Measurements from ENCODE around the gene FEZF2.

FEZF2 gene

DNA sequence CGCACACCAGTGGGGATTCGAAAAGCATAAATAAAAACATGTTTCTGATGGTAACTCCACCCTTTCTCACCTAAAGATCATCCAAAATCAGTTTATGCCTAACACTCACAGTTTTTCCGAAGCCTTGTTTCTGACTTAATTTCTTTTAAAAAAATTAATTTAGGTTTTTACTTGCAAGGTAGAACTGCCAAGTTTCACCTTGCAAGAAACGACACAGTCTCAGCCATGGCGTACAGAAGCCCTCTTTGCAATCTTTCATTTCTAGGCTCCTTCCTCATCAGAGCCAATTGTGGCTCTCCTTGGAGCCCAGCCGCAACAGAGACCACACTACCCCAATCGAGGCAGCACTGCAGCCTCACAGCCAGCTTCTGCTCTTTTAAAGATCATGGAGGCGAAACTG, 31.0 kb upstream of the FEZF2 start (continued):
- TF ChIP-seq PPARA (CRISPR knock-in tag; IDR thresholded peaks at IDR 0.05; ENCODE audit: borderline replicate concordance), result no peak
- TF ChIP-seq, protein P1, sequence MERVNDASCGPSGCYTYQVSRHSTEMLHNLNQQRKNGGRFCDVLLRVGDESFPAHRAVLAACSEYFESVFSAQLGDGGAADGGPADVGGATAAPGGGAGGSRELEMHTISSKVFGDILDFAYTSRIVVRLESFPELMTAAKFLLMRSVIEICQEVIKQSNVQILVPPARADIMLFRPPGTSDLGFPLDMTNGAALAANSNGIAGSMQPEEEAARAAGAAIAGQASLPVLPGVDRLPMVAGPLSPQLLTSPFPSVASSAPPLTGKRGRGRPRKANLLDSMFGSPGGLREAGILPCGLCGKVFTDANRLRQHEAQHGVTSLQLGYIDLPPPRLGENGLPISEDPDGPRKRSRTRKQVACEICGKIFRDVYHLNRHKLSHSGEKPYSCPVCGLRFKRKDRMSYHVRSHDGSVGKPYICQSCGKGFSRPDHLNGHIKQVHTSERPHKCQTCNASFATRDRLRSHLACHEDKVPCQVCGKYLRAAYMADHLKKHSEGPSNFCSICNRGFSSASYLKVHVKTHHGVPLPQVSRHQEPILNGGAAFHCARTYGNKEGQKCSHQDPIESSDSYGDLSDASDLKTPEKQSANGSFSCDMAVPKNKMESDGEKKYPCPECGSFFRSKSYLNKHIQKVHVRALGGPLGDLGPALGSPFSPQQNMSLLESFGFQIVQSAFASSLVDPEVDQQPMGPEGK (CRISPR knock-in tag; IDR thresholded peaks at IDR 0.05; ENCODE audit: borderline replicate concordance), result no peak
- no peak for TF ChIP-seq ARNTL (CRISPR knock-in tag; IDR thresholded peaks at IDR 0.05; ENCODE audit: borderline replicate concordance, low read depth)
- TF ChIP-seq, protein P2, sequence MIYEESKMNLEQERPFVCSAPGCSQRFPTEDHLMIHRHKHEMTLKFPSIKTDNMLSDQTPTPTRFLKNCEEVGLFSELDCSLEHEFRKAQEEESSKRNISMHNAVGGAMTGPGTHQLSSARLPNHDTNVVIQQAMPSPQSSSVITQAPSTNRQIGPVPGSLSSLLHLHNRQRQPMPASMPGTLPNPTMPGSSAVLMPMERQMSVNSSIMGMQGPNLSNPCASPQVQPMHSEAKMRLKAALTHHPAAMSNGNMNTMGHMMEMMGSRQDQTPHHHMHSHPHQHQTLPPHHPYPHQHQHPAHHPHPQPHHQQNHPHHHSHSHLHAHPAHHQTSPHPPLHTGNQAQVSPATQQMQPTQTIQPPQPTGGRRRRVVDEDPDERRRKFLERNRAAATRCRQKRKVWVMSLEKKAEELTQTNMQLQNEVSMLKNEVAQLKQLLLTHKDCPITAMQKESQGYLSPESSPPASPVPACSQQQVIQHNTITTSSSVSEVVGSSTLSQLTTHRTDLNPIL (CRISPR knock-in tag; IDR thresholded peaks at IDR 0.05; ENCODE audit: low read depth), result no peak

DNA sequence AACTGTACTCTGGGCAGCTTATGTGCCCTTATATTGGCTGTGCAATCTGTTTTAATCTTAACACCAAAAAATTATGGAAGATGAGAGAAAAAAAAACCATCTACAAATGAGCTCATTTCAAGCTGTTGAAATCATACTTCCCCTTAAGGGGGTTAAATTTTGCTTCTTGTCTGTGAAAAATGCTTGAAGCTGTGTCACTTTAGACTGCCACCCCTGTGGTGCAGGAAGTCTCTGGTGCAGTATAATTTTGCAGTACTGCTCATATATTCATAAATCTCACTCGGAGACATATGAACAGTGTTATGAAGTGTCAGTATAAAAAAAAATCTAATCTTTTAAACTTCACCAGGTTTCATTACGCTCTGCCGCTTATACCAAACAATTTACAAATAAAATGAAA, 30.4 kb upstream of the FEZF2 start:
- ATAC-seq, result no peak
- TF ChIP-seq ISL1 (CRISPR knock-in tag; IDR thresholded peaks at IDR 0.05) (no peak), ZFP3 (CRISPR knock-in tag; IDR thresholded peaks at IDR 0.05) (no peak), BACH2 (CRISPR knock-in tag; IDR thresholded peaks at IDR 0.05; ENCODE audit: borderline replicate concordance) (no peak), ZNF70 (CRISPR knock-in tag; IDR thresholded peaks at IDR 0.05) (no peak), ZNF8 (CRISPR knock-in tag; IDR thresholded peaks at IDR 0.05) (no peak), TOX (CRISPR knock-in tag; IDR thresholded peaks at IDR 0.05; ENCODE audit: borderline replicate concordance) (no peak), OSR1 (CRISPR knock-in tag; IDR thresholded peaks at IDR 0.05) (no peak), RARB (CRISPR knock-in tag; IDR thresholded peaks at IDR 0.05) (no peak), GLIS3 (CRISPR knock-in tag; IDR thresholded peaks at IDR 0.05) (no peak), SNAI2 (CRISPR knock-in tag; IDR thresholded peaks at IDR 0.05) (no peak), PPARA (CRISPR knock-in tag; IDR thresholded peaks at IDR 0.05; ENCODE audit: borderline replicate concordance) (no peak), CSDC2 (CRISPR knock-in tag; IDR thresholded peaks at IDR 0.05) (no peak), ZNF565 (CRISPR knock-in tag; conservative IDR thresholded peaks at IDR 0.05; ENCODE audit: low read depth) (no peak)
- TF ChIP-seq, protein P3, sequence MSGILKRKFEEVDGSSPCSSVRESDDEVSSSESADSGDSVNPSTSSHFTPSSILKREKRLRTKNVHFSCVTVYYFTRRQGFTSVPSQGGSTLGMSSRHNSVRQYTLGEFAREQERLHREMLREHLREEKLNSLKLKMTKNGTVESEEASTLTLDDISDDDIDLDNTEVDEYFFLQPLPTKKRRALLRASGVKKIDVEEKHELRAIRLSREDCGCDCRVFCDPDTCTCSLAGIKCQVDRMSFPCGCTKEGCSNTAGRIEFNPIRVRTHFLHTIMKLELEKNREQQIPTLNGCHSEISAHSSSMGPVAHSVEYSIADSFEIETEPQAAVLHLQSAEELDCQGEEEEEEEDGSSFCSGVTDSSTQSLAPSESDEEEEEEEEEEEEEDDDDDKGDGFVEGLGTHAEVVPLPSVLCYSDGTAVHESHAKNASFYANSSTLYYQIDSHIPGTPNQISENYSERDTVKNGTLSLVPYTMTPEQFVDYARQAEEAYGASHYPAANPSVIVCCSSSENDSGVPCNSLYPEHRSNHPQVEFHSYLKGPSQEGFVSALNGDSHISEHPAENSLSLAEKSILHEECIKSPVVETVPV (CRISPR knock-in tag; IDR thresholded peaks at IDR 0.05), result no peak
- TF ChIP-seq, protein P2 (CRISPR knock-in tag; IDR thresholded peaks at IDR 0.05; ENCODE audit: low read depth), result no peak

DNA sequence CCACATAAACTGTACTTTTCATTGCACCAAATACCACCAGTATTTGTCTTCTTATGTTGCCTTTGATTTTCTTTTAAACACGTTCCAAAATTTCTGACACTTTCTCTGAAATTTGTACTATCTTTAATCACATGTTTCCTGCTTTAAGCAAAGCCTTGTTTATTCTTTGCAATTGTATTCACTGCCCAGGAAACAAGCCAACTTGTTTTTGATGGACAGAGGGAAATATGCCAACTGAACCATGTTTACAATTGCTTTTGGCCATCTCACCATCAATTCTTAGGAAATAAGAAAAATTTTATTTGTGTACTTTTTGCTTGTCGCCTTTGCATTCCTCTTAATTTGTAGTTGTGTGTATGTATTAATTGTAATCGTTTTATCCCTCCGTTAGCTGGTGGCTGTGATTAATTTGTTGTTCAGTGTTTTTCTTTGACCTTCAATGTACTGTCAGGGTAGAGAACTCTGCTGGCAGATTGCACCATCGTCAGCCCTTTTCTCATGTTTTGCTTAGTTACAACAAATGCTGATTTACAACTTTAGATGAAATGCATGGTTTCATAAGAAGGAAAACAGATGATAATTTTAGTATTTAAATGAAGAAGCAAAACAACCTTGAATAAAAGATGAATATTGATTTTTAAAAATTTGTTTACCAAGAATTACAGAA, 19.4 kb upstream of the FEZF2 start:
- no peak for TF ChIP-seq OSR1 (CRISPR knock-in tag; IDR thresholded peaks at IDR 0.05)
- no peak for TF ChIP-seq TOX (CRISPR knock-in tag; IDR thresholded peaks at IDR 0.05; ENCODE audit: borderline replicate concordance)
- TF ChIP-seq, protein P4, sequence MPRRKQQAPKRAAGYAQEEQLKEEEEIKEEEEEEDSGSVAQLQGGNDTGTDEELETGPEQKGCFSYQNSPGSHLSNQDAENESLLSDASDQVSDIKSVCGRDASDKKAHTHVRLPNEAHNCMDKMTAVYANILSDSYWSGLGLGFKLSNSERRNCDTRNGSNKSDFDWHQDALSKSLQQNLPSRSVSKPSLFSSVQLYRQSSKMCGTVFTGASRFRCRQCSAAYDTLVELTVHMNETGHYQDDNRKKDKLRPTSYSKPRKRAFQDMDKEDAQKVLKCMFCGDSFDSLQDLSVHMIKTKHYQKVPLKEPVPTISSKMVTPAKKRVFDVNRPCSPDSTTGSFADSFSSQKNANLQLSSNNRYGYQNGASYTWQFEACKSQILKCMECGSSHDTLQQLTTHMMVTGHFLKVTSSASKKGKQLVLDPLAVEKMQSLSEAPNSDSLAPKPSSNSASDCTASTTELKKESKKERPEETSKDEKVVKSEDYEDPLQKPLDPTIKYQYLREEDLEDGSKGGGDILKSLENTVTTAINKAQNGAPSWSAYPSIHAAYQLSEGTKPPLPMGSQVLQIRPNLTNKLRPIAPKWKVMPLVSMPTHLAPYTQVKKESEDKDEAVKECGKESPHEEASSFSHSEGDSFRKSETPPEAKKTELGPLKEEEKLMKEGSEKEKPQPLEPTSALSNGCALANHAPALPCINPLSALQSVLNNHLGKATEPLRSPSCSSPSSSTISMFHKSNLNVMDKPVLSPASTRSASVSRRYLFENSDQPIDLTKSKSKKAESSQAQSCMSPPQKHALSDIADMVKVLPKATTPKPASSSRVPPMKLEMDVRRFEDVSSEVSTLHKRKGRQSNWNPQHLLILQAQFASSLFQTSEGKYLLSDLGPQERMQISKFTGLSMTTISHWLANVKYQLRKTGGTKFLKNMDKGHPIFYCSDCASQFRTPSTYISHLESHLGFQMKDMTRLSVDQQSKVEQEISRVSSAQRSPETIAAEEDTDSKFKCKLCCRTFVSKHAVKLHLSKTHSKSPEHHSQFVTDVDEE (CRISPR knock-in tag; IDR thresholded peaks at IDR 0.05), result no peak
- no peak for TF ChIP-seq ZFP3 (CRISPR knock-in tag; IDR thresholded peaks at IDR 0.05)
- TF ChIP-seq SNAI2 (CRISPR knock-in tag; IDR thresholded peaks at IDR 0.05), result no peak
- TF ChIP-seq RARB (CRISPR knock-in tag; IDR thresholded peaks at IDR 0.05), result no peak
- TF ChIP-seq ZNF565 (CRISPR knock-in tag; conservative IDR thresholded peaks at IDR 0.05; ENCODE audit: low read depth), result no peak
- TF ChIP-seq PPARA (CRISPR knock-in tag; IDR thresholded peaks at IDR 0.05; ENCODE audit: borderline replicate concordance), result no peak
- no peak for TF ChIP-seq CSDC2 (CRISPR knock-in tag; IDR thresholded peaks at IDR 0.05)
- no peak for TF ChIP-seq TCF4 (CRISPR knock-in tag; IDR thresholded peaks at IDR 0.05; ENCODE audit: borderline replicate concordance)
- TF ChIP-seq ISL1 (CRISPR knock-in tag; IDR thresholded peaks at IDR 0.05), result no peak
- TF ChIP-seq, protein P1 (CRISPR knock-in tag; IDR thresholded peaks at IDR 0.05; ENCODE audit: borderline replicate concordance), result no peak
- no peak for TF ChIP-seq BACH2 (CRISPR knock-in tag; IDR thresholded peaks at IDR 0.05; ENCODE audit: borderline replicate concordance)
- no peak for TF ChIP-seq ZFP30 (CRISPR knock-in tag; IDR thresholded peaks at IDR 0.05)
- TF ChIP-seq ARNTL (CRISPR knock-in tag; IDR thresholded peaks at IDR 0.05; ENCODE audit: borderline replicate concordance, low read depth), result no peak
- TF ChIP-seq, protein P5, sequence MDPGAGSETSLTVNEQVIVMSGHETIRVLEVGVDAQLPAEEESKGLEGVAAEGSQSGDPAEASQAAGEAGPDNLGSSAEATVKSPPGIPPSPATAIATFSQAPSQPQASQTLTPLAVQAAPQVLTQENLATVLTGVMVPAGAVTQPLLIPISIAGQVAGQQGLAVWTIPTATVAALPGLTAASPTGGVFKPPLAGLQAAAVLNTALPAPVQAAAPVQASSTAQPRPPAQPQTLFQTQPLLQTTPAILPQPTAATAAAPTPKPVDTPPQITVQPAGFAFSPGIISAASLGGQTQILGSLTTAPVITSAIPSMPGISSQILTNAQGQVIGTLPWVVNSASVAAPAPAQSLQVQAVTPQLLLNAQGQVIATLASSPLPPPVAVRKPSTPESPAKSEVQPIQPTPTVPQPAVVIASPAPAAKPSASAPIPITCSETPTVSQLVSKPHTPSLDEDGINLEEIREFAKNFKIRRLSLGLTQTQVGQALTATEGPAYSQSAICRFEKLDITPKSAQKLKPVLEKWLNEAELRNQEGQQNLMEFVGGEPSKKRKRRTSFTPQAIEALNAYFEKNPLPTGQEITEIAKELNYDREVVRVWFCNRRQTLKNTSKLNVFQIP (CRISPR knock-in tag; IDR thresholded peaks at IDR 0.05; ENCODE audit: borderline replicate concordance, low read depth), result no peak
- TF ChIP-seq, protein P2 (CRISPR knock-in tag; IDR thresholded peaks at IDR 0.05; ENCODE audit: low read depth), result no peak
- no peak for TF ChIP-seq ZC3H10 (CRISPR knock-in tag; IDR thresholded peaks at IDR 0.05)
- ATAC-seq, result no peak
